Inflammatory macrophage (primary cell): ENCODE results near the gene NOTCH3.

Source experiments
- DNase-seq, 2 donors: peaks; one replicate each; pipeline ENCODE4 v3.0.0-alpha.2; 2020 to 2022

The NOTCH3 gene

GRCh38 chr19:15195371-15196334 is 5.1 kb downstream of the NOTCH3 start:
- DNase-seq = peak; percentile 58 to 80

- DNase-seq = peak; percentile 84 to 97
Measured at GRCh38 chr19:15194938-15195337, 5.9 kb downstream of the NOTCH3 start.

- DNase-seq = no peak
Measured at GRCh38 chr19:15191982-15192381, 8.8 kb downstream of the NOTCH3 start.

- no peak for DNase-seq
Measured at GRCh38 chr19:15191514-15191913, 9.3 kb downstream of the NOTCH3 start.

GRCh38 chr19:15188851-15189250 is 11.9 kb downstream of the NOTCH3 start:
- DNase-seq = no peak

- no peak for DNase-seq
Measured at GRCh38 chr19:15187026-15188007, 13.5 kb downstream of the NOTCH3 start.

- no peak for DNase-seq
Measured at GRCh38 chr19:15185188-15185587, 15.6 kb downstream of the NOTCH3 start.

- DNase-seq = no peak
Measured at GRCh38 chr19:15184776-15185175, 16.0 kb downstream of the NOTCH3 start.

- DNase-seq = no peak
Measured at GRCh38 chr19:15181394-15181793, 19.4 kb downstream of the NOTCH3 start.

- DNase-seq = peak in 1 of 2 donors; percentile 32
Measured at GRCh38 chr19:15180451-15181390, 20.1 kb downstream of the NOTCH3 start.

GRCh38 chr19:15178629-15179308 is 22.0 kb downstream of the NOTCH3 start:
- DNase-seq = no peak

- peak; percentile 79 to 85 for DNase-seq
Measured at GRCh38 chr19:15177269-15178116, 23.3 kb downstream of the NOTCH3 start.

GRCh38 chr19:15175609-15176008 is 25.2 kb downstream of the NOTCH3 start:
- DNase-seq = no peak

GRCh38 chr19:15173746-15174404 is 26.9 kb downstream of the NOTCH3 start:
- peak; percentile 53 to 63 for DNase-seq

GRCh38 chr19:15170345-15170744 is 30.4 kb downstream of the NOTCH3 start:
- DNase-seq = no peak

- DNase-seq = no peak
Measured at GRCh38 chr19:15169541-15170285, 31.1 kb downstream of the NOTCH3 start.

GRCh38 chr19:15166700-15167099 is 34.1 kb downstream of the NOTCH3 start:
- no peak for DNase-seq

- no peak for DNase-seq
Measured at GRCh38 chr19:15161028-15161984, 39.5 kb downstream of the NOTCH3 start.
